ENCODE data around the gene HS6ST3. TPM values are rescaled to one million over a fixed set of nuclear protein-coding genes. Genes with fewer than 3 reads are reported as not detected.

The HS6ST3 gene
- total and polyA plus RNA-seq, 7 donors, result under 0.01 to 0.71 (median 0.33) TPM; not detected in 2

DNA sequence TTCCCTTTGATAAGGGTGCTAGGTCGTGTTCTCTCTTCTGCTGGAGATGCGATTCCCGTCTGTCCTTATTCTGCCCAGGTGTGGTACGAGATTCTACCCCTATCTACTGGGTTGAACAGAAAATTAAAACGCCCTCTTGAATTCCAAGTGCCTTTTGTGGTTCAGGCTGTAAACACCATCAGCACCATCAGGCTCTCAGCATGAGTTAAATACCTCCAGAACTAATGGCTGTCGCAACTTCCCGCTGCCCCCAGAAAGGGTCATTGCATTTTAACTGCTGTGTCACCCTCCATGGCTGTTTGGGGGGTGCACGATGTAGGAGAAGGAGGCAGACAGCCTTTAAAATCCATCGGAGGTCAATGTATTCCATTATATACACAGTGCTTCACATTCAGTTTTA, 727.0 kb downstream of the HS6ST3 start:
- DNase-seq, result no peak
- WGBS, 2 donors, result 81 to 82% methylated on average over 9 of the region's 9 CpGs
- Histone ChIP-seq H3K27ac (no peak overlapping the region), H3K9me3 (no peaks in the 10 kb centered on the region), H3K27me3 (no peaks in the 10 kb centered on the region), H3K36me3 (no peaks in the 10 kb centered on the region), H3K4me3 (no peak overlapping the region), H3K4me1 (no peaks in the 10 kb centered on the region)
- TF ChIP-seq CTCF (IDR thresholded peaks at IDR 0.05) (no peak), POLR2A (IDR thresholded peaks at IDR 0.05) (no peak), POLR2AphosphoS5 (IDR thresholded peaks at IDR 0.05) (no peak), EP300 (IDR thresholded peaks at IDR 0.05) (no peak)
- intact Hi-C loops (cut with DNase I), result loop anchor here (10.0 kb wide), 1 partner anchor 792 kb away; no protein-coding TSS in a partner anchor

DNA sequence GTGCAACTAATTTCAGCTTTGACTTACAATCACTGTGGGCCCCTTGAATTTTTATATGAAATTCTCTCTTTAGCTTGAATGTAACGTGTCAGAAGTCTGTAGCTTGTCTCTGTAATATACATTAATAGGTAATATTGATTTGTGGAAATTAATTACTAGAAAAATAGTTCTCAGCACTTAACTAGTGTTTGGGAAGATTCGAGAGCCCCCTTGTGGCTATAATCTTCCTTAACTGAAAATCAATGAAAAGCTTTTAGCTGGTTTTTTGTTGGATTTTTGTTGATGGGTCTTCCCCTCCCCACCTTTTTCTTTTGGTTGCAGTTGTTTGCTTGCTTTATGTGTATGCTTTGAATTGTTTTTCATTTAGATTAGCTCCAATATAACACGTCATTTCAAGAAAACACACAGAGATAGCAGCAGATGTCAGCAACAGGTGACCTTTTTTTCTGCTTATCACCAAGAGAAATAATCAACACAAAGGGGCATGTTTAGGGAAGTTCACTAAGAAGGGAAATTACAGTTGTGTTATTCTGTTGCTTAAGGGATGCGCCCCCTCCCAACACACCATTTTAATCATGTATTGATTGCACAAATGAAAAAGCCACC, 727.5 kb downstream of the HS6ST3 start:
- Histone ChIP-seq H3K27me3 (no peaks in the 10 kb centered on the region), H3K4me3 (no peak overlapping the region), H3K4me1 (no peaks in the 10 kb centered on the region), H3K36me3 (no peaks in the 10 kb centered on the region), H3K27ac (no peak overlapping the region), H3K9me3 (no peaks in the 10 kb centered on the region)
- no peak for DNase-seq
- 13 to 30% methylated on average over 4 of the region's 4 CpGs for WGBS, 2 donors
- TF ChIP-seq CTCF (IDR thresholded peaks at IDR 0.05) (peak in 2 of 4 experiments; percentile 26 to 33), POLR2A (IDR thresholded peaks at IDR 0.05) (no peak)
- intact Hi-C loops (cut with DNase I), result loop anchor here (10.0 kb wide), 1 partner anchor 793 kb away; no protein-coding TSS in a partner anchor

DNA sequence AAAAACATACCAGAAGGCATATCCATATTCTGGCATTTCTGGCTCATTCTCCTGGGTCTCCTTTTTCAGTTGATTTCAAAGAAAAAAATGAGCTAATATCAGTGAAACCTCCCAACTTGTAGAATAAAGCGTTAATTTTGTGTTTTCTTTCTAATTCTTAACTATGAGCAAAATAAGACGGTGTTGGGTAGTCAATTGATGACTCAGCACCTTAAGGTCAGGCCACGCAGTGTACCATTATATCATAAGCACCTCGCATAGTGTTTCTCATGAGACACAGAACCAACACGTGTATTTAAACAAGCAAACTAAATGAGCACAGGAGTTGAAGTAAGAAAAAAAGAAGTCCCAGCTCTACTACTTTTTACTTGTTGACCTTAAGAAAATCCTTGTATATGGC, 729.5 kb downstream of the HS6ST3 start:
- H3K9me3 ChIP-seq, result no peaks in the 10 kb centered on the region
- H3K27ac ChIP-seq, result no peak overlapping the region
- H3K4me3 ChIP-seq, result no peak overlapping the region
- no peak for TF ChIP-seq EP300 (IDR thresholded peaks at IDR 0.05)
- TF ChIP-seq POLR2A (IDR thresholded peaks at IDR 0.05), result no peak
- TF ChIP-seq CTCF (IDR thresholded peaks at IDR 0.05), result no peak
- TF ChIP-seq POLR2AphosphoS5 (IDR thresholded peaks at IDR 0.05), result no peak
- H3K27me3 ChIP-seq, result no peaks in the 10 kb centered on the region
- WGBS, 2 donors, result 91 to 93% methylated on average over 5 of the region's 5 CpGs
- intact Hi-C loops (cut with DNase I), result loop anchor here (10.0 kb wide), 1 partner anchor 795 kb away; no protein-coding TSS in a partner anchor
- no peaks in the 10 kb centered on the region for H3K36me3 ChIP-seq
- no peaks in the 10 kb centered on the region for H3K4me1 ChIP-seq
- DNase-seq, result no peak

DNA sequence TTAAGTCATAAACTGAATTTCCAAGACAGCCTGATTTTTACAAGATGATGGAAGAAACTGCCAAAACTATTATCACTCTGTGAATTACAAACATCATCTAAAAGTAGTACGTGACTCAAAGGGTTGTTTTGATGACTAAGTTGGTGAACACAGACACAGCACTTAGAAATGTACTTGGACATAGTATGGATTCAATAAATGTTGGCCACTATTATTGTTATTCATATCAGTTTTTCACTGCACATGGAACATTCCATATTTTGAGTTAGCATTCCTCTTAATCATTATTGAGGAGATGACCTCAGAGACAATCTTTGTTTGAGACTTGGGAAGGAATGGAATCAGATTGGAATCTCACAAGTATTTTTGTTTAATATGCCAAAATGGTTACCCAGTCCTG, 731.5 kb downstream of the HS6ST3 start:
- TF ChIP-seq CTCF (IDR thresholded peaks at IDR 0.05), result no peak
- no peak for TF ChIP-seq POLR2A (IDR thresholded peaks at IDR 0.05)
- no peak for TF ChIP-seq POLR2AphosphoS5 (IDR thresholded peaks at IDR 0.05)
- TF ChIP-seq EP300 (IDR thresholded peaks at IDR 0.05), result no peak
- intact Hi-C loops (cut with DNase I), result no loop called here
- 35 to 71% methylated on average over 1 of the region's 1 CpG for WGBS, 2 donors
- no peak overlapping the region for H3K27ac ChIP-seq
- no peak overlapping the region for H3K4me3 ChIP-seq
- no peaks in the 10 kb centered on the region for H3K36me3 ChIP-seq
- no peaks in the 10 kb centered on the region for H3K9me3 ChIP-seq
- no peaks in the 10 kb centered on the region for H3K27me3 ChIP-seq
- H3K4me1 ChIP-seq, result no peaks in the 10 kb centered on the region
- DNase-seq, result no peak

DNA sequence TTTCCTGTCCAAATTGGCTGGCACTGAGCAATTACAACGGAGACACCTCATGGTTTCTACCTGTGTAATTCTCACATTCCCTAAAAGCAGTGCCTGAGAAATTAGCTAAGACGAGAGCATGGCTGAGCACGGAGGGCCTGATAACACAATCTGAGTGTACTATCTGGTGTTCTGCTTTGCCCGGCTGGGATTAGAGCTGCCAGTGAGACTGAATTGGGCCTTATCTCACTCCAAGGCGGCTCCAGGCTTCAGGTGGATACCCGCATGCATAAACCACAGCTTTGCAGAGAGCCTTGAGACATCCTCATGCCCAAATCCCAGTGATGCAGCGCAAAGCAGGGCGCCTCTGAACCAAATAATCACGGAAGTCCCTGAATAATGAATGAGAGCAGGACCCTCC, 732.1 kb downstream of the HS6ST3 start:
- WGBS, 2 donors, result 89% methylated on average over 9 of the region's 9 CpGs
- no peak for DNase-seq
- TF ChIP-seq POLR2A (IDR thresholded peaks at IDR 0.05) (no peak), POLR2AphosphoS5 (IDR thresholded peaks at IDR 0.05) (no peak), EP300 (IDR thresholded peaks at IDR 0.05) (no peak), CTCF (IDR thresholded peaks at IDR 0.05) (no peak)
- H3K4me1 ChIP-seq, result no peaks in the 10 kb centered on the region
- H3K27ac ChIP-seq, result no peak overlapping the region
- no peaks in the 10 kb centered on the region for H3K9me3 ChIP-seq
- intact Hi-C loops (cut with DNase I), result no loop called here
- H3K4me3 ChIP-seq, result no peak overlapping the region
- no peaks in the 10 kb centered on the region for H3K27me3 ChIP-seq
- H3K36me3 ChIP-seq, result no peaks in the 10 kb centered on the region

All from sigmoid colon (tissue), 7 donors.